ENCODE results near the gene TRRAP. TPM values are rescaled to one million over a fixed set of nuclear protein-coding genes. Genes with fewer than 3 reads are reported as not detected.

TRRAP gene
- total RNA-seq, 2 donors from 2014 or later = 23.4 to 24.3 TPM

- DNase-seq (ENCODE audit: low spot score) = no peak
- Histone ChIP-seq H3K36me3 (peaks cover 70% of the 10 kb centered on the region), H3K27ac (no peak overlapping the region)
Observed at GRCh38 chr7:98943336-98943735, 65.0 kb downstream of the TRRAP start.

DNA sequence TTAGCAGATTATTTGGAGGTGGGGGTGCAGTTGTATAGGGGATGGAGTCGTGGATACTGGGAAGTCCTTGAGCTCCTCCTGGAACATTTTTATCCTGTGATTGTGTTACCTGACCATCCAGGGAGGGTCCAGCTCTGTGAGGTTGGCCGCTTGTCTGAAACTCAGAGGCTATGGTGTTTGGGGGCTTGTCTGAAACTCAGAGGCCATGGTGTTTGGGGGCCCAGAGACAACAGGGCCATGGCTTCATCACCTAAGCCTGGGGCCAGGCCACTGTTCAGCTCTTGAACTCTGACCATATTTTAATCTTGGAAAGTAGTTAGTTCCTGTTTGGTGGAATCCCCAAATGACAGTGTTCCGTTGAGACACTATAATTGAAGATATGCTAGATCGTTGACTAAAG lies 66.1 kb downstream of the TRRAP start:
- H3K4me1 ChIP-seq = peaks cover 0 to 9% of the 10 kb centered on the region in 2 donors
- TF ChIP-seq CTCF (IDR thresholded peaks at IDR 0.05) = no peak
- no peak for DNase-seq (ENCODE audit: low spot score)
- H3K9me3 ChIP-seq = no peaks in the 10 kb centered on the region
- no peak overlapping the region for H3K4me3 ChIP-seq
- H3K27me3 ChIP-seq = no peaks in the 10 kb centered on the region
- no peak overlapping the region for H3K27ac ChIP-seq
- peaks cover 70% of the 10 kb centered on the region for H3K36me3 ChIP-seq

More at GRCh38 chr7:98943336-98943735, 65.0 kb downstream of the TRRAP start:
- H3K9me3 ChIP-seq = no peaks in the 10 kb centered on the region
- H3K4me1 ChIP-seq = peaks cover 0 to 9% of the 10 kb centered on the region in 2 donors
- no peaks in the 10 kb centered on the region for H3K27me3 ChIP-seq
- H3K4me3 ChIP-seq = no peak overlapping the region
- TF ChIP-seq CTCF (IDR thresholded peaks at IDR 0.05) = no peak

- Histone ChIP-seq H3K36me3 (peaks cover 85% of the 10 kb centered on the region), H3K4me3 (no peak overlapping the region), H3K4me1 (peaks cover 0 to under 1% of the 10 kb centered on the region in 2 donors), H3K9me3 (no peaks in the 10 kb centered on the region), H3K27me3 (no peaks in the 10 kb centered on the region), H3K27ac (no peak overlapping the region)
- TF ChIP-seq CTCF (IDR thresholded peaks at IDR 0.05) = no peak
- DNase-seq (ENCODE audit: low spot score) = no peak
Observed at GRCh38 chr7:98945852-98946251, 67.5 kb downstream of the TRRAP start.

DNA sequence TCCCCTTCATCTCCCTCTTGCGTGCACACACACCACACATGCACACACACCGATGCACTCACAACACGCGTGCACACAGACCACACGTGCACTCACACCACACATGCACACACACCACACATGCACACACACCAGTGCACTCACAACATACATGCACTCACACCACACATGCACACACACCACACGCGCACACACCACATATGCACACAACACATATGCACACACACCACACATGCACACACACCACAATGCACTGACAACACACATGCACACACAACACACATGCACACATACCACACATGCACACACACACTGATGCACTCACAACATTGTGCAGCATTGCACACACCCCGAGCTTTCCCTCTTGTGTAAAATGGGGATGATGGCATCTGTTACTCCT lies 68.1 kb downstream of the TRRAP start:
- Histone ChIP-seq H3K9me3 (no peaks in the 10 kb centered on the region), H3K27me3 (no peaks in the 10 kb centered on the region), H3K27ac (no peak overlapping the region), H3K4me3 (no peak overlapping the region), H3K36me3 (peaks cover 87% of the 10 kb centered on the region), H3K4me1 (no peaks in the 10 kb centered on the region)
- TF ChIP-seq CTCF (IDR thresholded peaks at IDR 0.05) = no peak
- DNase-seq (ENCODE audit: low spot score) = no peak

DNA sequence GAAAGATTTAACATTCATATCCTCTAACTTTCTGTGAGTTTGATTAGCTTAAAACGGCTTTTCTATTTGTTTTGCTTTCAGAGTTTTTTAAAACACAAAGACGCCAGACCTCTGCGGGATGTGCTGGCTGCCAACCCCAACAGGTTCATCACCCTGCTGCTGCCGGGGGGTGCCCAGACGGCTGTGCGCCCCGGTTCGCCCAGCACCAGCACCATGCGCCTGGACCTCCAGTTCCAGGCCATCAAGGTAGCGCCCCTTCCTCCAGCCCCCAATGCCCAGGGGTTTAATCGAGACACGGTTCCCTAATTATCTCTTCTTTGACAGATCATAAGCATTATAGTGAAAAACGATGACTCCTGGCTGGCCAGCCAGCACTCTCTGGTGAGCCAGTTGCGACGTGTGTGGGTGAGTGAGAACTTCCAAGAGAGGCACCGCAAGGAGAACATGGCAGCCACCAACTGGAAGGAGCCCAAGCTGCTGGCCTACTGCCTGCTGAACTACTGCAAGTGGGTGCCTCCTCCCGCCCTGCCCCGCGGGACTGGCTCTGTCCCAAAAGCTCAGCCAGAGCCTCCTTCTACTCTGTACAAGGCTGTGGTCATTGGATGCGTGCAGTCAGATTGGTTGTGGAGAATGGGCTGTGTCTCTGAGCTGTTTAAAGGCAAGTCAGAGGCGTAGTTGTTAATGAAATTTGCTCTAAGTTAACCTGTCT lies 71.2 kb downstream of the TRRAP start:
- Histone ChIP-seq H3K9me3 (no peaks in the 10 kb centered on the region), H3K4me1 (no peaks in the 10 kb centered on the region), H3K4me3 (no peak overlapping the region), H3K36me3 (peaks cover 94% of the 10 kb centered on the region), H3K27ac (no peak overlapping the region), H3K27me3 (no peaks in the 10 kb centered on the region)
- no peak for TF ChIP-seq CTCF (IDR thresholded peaks at IDR 0.05)
- no peak for DNase-seq (ENCODE audit: low spot score)

GRCh38 chr7:98955992-98956391 lies 77.7 kb downstream of the TRRAP start:
- H3K9me3 ChIP-seq = no peaks in the 10 kb centered on the region
- no peak overlapping the region for H3K27ac ChIP-seq
- TF ChIP-seq CTCF (IDR thresholded peaks at IDR 0.05) = no peak
- no peak overlapping the region for H3K4me3 ChIP-seq
- DNase-seq (ENCODE audit: low spot score) = no peak
- peaks cover 83% of the 10 kb centered on the region for H3K36me3 ChIP-seq
- peaks cover 0 to 5% of the 10 kb centered on the region in 2 donors for H3K4me1 ChIP-seq
- H3K27me3 ChIP-seq = no peaks in the 10 kb centered on the region
